LNCAP (cell line): ENCODE data around the gene TTC3.

Source experiments
- TF ChIP-seq, protein P1 (sequence below): fragments of 450-650 bp; IDR thresholded peaks from 2 replicates; pipeline ENCODE4 v1.5.1; 2017; ENCODE audit warnings: mild to moderate bottlenecking

TTC3 gene

DNA sequence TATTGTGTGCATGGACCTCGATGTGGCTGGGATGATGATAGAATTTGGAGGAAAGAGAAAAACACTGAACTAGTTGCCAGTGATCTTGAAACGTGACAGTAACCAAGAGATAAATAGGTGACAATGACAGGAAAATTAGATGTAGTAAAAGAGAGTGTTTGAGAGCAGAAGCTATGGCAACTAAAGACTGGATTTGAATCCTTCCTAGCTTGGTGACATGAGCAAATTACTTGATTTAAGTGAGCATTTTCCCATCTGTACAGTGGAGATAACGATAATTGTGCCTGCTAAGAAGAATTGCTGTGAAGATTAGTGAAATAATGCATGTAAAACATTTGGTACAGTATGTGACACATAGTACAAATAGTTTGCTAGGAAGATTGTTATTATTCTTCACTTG, 12.7 kb downstream of the TTC3 start:
- TF ChIP-seq, protein P1, sequence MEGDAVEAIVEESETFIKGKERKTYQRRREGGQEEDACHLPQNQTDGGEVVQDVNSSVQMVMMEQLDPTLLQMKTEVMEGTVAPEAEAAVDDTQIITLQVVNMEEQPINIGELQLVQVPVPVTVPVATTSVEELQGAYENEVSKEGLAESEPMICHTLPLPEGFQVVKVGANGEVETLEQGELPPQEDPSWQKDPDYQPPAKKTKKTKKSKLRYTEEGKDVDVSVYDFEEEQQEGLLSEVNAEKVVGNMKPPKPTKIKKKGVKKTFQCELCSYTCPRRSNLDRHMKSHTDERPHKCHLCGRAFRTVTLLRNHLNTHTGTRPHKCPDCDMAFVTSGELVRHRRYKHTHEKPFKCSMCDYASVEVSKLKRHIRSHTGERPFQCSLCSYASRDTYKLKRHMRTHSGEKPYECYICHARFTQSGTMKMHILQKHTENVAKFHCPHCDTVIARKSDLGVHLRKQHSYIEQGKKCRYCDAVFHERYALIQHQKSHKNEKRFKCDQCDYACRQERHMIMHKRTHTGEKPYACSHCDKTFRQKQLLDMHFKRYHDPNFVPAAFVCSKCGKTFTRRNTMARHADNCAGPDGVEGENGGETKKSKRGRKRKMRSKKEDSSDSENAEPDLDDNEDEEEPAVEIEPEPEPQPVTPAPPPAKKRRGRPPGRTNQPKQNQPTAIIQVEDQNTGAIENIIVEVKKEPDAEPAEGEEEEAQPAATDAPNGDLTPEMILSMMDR, result no peak

DNA sequence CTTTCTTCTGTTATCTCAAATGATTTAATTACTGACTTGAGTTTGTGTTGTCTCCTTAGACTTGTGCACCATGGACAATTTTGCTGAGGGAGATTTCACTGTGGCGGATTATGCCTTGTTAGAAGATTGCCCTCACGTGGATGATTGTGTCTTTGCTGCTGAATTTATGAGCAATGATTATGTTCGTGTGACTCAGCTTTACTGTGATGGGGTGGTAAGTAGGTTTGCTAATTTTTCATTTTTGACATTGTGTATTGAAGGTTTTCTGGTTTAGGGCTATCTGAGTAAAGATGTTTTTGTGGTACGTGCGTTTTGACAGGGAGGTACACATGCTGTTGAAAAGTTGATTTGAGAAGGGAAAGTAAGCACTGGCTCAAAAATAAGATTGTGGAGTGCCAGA, 14.1 kb downstream of the TTC3 start:
- TF ChIP-seq, protein P1, result peak; percentile 26; the same call in 1 of the 2 replicates

DNA sequence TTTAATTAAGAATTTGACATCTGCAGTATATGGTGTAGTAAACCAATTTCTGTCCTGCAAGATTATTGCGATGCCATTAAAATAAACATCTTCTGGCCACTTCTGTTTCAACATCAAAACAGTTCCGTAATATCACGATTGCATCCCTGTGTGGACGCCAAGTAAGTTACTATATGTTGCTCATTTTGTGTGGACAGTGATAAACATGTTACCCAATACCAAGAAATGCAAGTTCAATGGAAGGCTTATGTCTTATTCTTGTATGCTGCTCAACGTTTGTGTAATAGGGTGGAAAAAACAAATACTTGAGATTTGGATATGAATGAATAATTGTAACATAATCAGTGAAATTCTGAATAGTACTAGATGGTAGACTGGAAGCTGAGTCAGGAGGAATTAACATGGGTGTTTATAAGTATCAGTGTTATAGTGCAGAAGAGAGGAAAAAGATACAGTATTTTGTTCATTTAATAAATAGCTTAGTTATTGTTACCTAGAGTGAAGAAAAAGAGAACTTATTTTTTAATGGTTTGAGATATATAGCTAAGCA, 15.2 kb downstream of the TTC3 start:
- TF ChIP-seq, protein P1, result no peak

DNA sequence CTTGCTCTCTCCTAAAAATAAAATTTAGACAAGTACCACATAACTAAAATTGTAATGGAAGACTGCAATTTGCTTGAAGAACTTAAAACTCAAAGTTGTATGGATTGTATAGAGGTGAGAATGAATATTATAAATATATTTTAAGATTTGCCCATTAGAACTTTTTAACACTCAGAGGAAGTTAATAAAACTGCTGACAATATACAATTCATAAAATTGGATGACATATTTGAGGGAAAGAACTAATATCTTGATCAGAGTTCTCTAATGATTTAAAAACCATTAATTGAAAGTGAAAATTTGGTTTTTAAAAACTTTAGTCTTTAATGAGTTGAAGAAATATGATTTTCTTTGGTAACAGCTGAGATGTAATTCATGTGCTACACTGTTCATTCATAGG, 20.9 kb downstream of the TTC3 start:
- TF ChIP-seq, protein P1, result no peak

DNA sequence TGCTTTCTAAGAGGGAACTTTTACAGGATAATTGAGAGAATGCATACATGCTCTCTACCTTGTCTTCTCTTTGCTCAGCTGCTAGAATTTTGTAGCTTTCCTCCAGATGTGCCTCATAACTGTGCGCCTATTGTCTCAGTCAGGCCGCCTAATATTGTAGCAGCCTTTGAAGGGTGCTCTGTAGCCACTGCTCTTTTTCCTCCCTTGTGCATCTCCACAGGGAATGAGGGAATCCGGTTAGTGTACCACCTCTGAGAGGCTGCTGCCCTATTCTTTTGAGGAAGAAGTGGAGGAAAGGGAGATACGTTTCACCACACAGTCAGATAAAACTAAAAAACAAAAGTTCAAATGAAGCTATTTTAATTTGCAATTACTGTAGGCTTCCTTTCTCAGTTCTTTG, 22.8 kb downstream of the TTC3 start:
- TF ChIP-seq, protein P1, result no peak

DNA sequence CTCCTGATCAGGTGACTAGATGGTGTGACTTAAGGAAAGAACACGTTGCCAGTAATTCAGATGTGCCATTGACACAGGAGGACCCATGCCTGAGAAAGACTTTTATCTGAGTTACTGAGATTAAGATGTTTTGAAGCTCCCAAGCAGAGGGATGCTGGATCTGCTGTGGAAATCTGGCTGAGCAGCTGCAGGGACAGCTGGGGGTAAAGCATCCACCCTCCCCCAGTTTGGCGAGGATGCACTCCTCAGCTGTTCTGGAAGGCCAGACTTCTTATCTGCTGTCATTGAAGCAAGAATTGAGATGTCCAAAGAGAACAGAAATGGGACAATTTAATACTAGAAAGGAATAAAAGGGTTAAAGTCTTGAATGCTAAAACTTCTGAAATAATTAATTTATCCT, 25.7 kb downstream of the TTC3 start:
- TF ChIP-seq, protein P1, result no peak

DNA sequence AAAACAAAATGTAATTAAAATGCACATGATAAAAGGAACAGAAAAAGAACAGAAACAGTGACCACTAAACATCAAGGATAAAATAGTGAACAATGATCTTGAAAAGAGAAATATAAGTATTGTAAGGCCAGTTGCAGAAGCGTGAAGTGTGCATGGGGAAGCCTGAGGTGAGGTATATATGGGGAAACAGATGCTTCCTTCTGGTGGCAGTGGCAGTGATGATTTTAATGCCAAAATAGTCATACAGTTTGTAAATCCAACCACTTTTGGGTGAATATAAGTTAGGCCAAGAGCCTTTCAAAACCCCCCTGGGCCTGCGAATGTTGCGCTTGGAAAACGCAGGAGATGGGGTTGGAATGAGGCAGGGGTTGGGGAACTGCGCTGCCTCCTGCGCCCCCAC, 27.3 kb downstream of the TTC3 start:
- TF ChIP-seq, protein P1, result no peak

DNA sequence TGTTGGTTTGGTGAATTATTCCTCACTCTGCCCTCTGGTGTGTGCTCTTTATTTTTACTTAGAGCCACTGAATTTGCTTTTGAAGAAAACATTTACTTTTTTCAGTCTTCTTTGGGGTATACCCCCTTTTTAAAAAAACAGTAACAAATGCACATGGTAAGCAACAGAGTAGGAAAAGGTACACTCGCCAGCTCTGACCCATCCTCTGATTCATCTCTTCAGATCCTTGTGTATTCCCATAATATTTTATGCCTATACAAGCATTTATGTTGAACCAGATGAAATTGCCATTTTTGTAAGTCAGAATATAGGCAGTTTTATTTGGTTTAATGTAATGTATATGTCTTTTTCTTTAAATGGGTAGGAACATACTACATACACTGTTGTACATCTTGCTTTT, 28.3 kb downstream of the TTC3 start:
- TF ChIP-seq, protein P1, result no peak
